Heart left ventricle (tissue), 16 donors: ENCODE data around the gene SWAP70. TPM values are rescaled to one million over a fixed set of nuclear protein-coding genes. Genes with fewer than 3 reads are reported as not detected.

Source experiments
- ATAC-seq, 4 donors: fragments of 200-7000 bp; cut with Tn5 transposase; one replicate each; pipeline ENCODE4 v1.9.1; 2020 to 2022; ENCODE audit warnings: moderate library complexity in 4 of 4, mild to moderate bottlenecking in 3 of 4, moderate number of reproducible peaks in 1 of 4
- DNase-seq, 5 donors: peaks; one replicate each; pipeline ENCODE4 v3.0.0-alpha.2; 2020
- H3K27ac ChIP-seq, 12 donors: fragments of 200-600 bp; sonication (generic) in 4 of 12; one replicate each; pipeline versions ENCODE4 v1.5.0 to v1.8.0; 2016 to 2022; ENCODE audit warnings: mild to moderate bottlenecking in 2 of 12
- H3K27me3 ChIP-seq, 9 donors: fragments of 200-600 bp; sonication (generic) in 2 of 9; one replicate each; pipeline versions ENCODE4 v1.5.1 to v1.8.0; 2016 to 2022; ENCODE audit warnings: mild to moderate bottlenecking in 3 of 9
- H3K36me3 ChIP-seq, 9 donors: fragments of 200-600 bp; sonication (generic) in 2 of 9; one replicate each; pipeline versions ENCODE4 v1.5.0 to v1.8.0; 2018 to 2022; ENCODE audit warnings: mild to moderate bottlenecking in 2 of 9
- H3K4me1 ChIP-seq, 12 donors: fragments of 200-600 bp; sonication (generic) in 4 of 12; one replicate each; pipeline versions ENCODE4 v1.5.0 to v1.8.0; 2016 to 2022; ENCODE audit warnings: mild to moderate bottlenecking in 3 of 12
- H3K4me3 ChIP-seq, 12 donors: fragments of 200-600 bp; sonication (generic) in 4 of 12; one replicate each; pipeline versions ENCODE4 v1.5.0 to v1.8.0; 2017 to 2022; ENCODE audit warnings: mild to moderate bottlenecking in 9 of 12, moderate library complexity in 4 of 12
- H3K9me3 ChIP-seq, 12 donors: fragments of 200-600 bp; sonication (generic) in 4 of 12; one replicate each; pipeline versions ENCODE4 v1.5.0 to v1.8.0; 2016 to 2022; ENCODE audit warnings: mild to moderate bottlenecking in 1 of 12
- POLR2A ChIP-seq, 2 donors: fragments of 450-650 bp; IDR thresholded peaks; one replicate each; pipeline ENCODE4 v1.6.1; 2017; ENCODE audit warnings: antibody characterized with exemption in 2 of 2, mild to moderate bottlenecking in 2 of 2, moderate library complexity in 2 of 2
- WGBS, 4 donors: extraction: QIAGEN DNeasy Blood & Tissue Kit in 2 of 4; methylation state at CpG; one replicate each; pipeline versions ENCODE4 v1.1.5 to v1.1.7; 2013 to 2018; 5-methylcytosine and 5-hydroxymethylcytosine counted together
- intact Hi-C, 10 donors: fragments of 100-400 bp; cut with DNase I; formaldehyde crosslinking; loops; one replicate each; pipeline versions ENCODE4 v1.11.1 to v1.14.2; 2022
- polyA plus RNA-seq, 2 donors: library from polyadenylated mRNA; stranded (reverse); fragments of 200-250 nt; gene quantifications; one replicate each; pipeline ENCODE4 v1.2.3, GENCODE V29; 2013
- total RNA-seq, 9 donors: library from RNA; depleted of rRNA in 2 of 9; stranded (reverse); fragments of >200 nt in 2 of 9; fragmentation: NEBNext Ultra II Directional in 3 of 9; extraction: Animal tissue kit (Norgen Biotek cat#: 25700) in 3 of 9; gene quantifications; one replicate each; pipeline versions ENCODE4 v1.1.0 to v1.2.4, GENCODE V29; 2016 to 2023
- TF ChIP-seq, protein P1 (sequence below), 12 donors: fragments of 200-600 bp; sonication (generic) in 4 of 12; IDR thresholded peaks; one replicate each; pipeline versions ENCODE4 v1.5.0 to v1.8.0; 2018 to 2022; ENCODE audit warnings: antibody characterized with exemption in 12 of 12, mild to moderate bottlenecking in 5 of 12
- donor health status: ischemic (EF 13 %, LVEDD 7.1; RV severe dilation, severe dysfunction).
- donor health status: healthy with polysubstance abuse.
- donor health status: DM: no; HTN: yes; CAD: no.
- donor health status: DM: no; HTN: no; CAD: no.
- donor health status: ischemic (EF 25% LVEDD 6.9; RV normal size, moderate dysfunction).
- donor health status: ischemic (EF 25% LVEDD 5.7; RV mildly dilated, moderate dysfunction).
- donor health status: healthy.
- donor health status: DM: yes; HTN: yes; CAD: no.
- donor health status: ischemic (EF 35%, LVEDD 5.7; RV mildly dilated, moderate dysfunction).
- donor health status: nonischemic (EF 11% LVEDD 7.7; RV severe dilation, severe dysfunction).
- donor health status: DM: yes; HTN: yes; CAD: no.
- donor health status: PGD.
- donor health status: ischemic (EF 29% LVEDD 5.4; RV normal size, mild dysfunction).
- donor health status: nonischemic (EF 23%, LVEDD 6.1; RV moderate dilation, normal function).

Gene SWAP70
- total and polyA plus RNA-seq, 11 donors, result 6.0 to 38.5 (median 21.8) TPM

- intact Hi-C loops, result no loop called here
- Histone ChIP-seq H3K4me1 (peaks cover 0 to 78% (median 37%) of the 10 kb centered on the region in 12 donors), H3K9me3 (no peaks in the 10 kb centered on the region), H3K27ac (no peak overlapping the region), H3K4me3 (no peak overlapping the region), H3K27me3 (no peaks in the 10 kb centered on the region), H3K36me3 (peaks cover 0 to 19% (median 7%) of the 10 kb centered on the region in 9 donors)
- no peak for ATAC-seq
- 59 to 100% (median 81%) methylated on average over 5 of the region's 5 CpGs for WGBS, 4 donors
- TF ChIP-seq POLR2A (IDR thresholded peaks at IDR 0.05), result no peak
- TF ChIP-seq, protein P1, sequence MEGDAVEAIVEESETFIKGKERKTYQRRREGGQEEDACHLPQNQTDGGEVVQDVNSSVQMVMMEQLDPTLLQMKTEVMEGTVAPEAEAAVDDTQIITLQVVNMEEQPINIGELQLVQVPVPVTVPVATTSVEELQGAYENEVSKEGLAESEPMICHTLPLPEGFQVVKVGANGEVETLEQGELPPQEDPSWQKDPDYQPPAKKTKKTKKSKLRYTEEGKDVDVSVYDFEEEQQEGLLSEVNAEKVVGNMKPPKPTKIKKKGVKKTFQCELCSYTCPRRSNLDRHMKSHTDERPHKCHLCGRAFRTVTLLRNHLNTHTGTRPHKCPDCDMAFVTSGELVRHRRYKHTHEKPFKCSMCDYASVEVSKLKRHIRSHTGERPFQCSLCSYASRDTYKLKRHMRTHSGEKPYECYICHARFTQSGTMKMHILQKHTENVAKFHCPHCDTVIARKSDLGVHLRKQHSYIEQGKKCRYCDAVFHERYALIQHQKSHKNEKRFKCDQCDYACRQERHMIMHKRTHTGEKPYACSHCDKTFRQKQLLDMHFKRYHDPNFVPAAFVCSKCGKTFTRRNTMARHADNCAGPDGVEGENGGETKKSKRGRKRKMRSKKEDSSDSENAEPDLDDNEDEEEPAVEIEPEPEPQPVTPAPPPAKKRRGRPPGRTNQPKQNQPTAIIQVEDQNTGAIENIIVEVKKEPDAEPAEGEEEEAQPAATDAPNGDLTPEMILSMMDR (IDR thresholded peaks at IDR 0.05), result no peak
- DNase-seq, result no peak
These were observed 50.5 kb downstream of the SWAP70 start for GRCh38 chr11:9714272-9714940.

GRCh38 chr11:9716275-9717039 is 52.6 kb downstream of the SWAP70 start:
- 32 to 56% (median 46%) methylated on average over 4 of the region's 4 CpGs for WGBS, 4 donors
- intact Hi-C loops, result loop anchor here in 1 of 10 donors (5.0 kb wide), 1 partner anchor 49 kb away; no protein-coding TSS in a partner anchor
- Histone ChIP-seq H3K4me3 (no peak overlapping the region), H3K27me3 (no peaks in the 10 kb centered on the region), H3K36me3 (peaks cover 0 to 19% (median 7%) of the 10 kb centered on the region in 9 donors), H3K4me1 (peaks cover 0 to 75% (median 49%) of the 10 kb centered on the region in 12 donors), H3K27ac (peak overlapping the region in 11 of 12 donors; percentile 19 to 82 (median 63)), H3K9me3 (no peaks in the 10 kb centered on the region)
- DNase-seq, result peak in 3 of 5 donors; percentile 51 to 64 (median 55)
- peak; percentile 71 to 90 (median 86) for ATAC-seq
- TF ChIP-seq POLR2A (IDR thresholded peaks at IDR 0.05), result no peak
- TF ChIP-seq, protein P1 (IDR thresholded peaks at IDR 0.05), result no peak

DNA sequence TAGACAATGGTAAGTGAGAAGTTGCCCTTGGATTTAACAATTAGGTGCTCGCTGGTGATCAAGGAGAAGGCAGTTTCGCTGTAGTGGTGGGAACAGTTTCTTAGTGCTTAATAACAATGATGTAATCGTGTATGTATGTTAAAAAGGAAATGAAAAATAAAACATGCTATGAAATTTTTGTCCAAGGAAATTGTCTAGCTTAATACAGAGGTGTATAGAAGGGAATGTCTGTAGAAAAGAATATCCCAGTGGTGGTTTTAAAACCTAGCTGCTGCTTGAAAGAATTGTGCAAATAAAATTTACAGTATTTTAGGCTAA is 53.1 kb downstream of the SWAP70 start:
- H3K27me3 ChIP-seq, result no peaks in the 10 kb centered on the region
- TF ChIP-seq, protein P1 (IDR thresholded peaks at IDR 0.05), result no peak
- TF ChIP-seq POLR2A (IDR thresholded peaks at IDR 0.05), result no peak
- ATAC-seq (no peak), DNase-seq (no peak)
- H3K9me3 ChIP-seq, result no peaks in the 10 kb centered on the region
- peak overlapping the region in 11 of 12 donors; percentile 19 to 82 (median 63) for H3K27ac ChIP-seq
- peaks cover 0 to 71% (median 44%) of the 10 kb centered on the region in 12 donors for H3K4me1 ChIP-seq
- intact Hi-C loops, result loop anchor here in 1 of 10 donors (5.0 kb wide), 1 partner anchor 50 kb away; no protein-coding TSS in a partner anchor
- WGBS, 4 donors, result 45 to 55% (median 52%) methylated on average over 3 of the region's 3 CpGs
- H3K36me3 ChIP-seq, result peaks cover 0 to 19% (median 7%) of the 10 kb centered on the region in 9 donors
- no peak overlapping the region for H3K4me3 ChIP-seq

- Histone ChIP-seq H3K4me1 (peaks cover 0 to 64% (median 43%) of the 10 kb centered on the region in 12 donors), H3K9me3 (no peaks in the 10 kb centered on the region), H3K4me3 (no peak overlapping the region), H3K27ac (peak overlapping the region in 11 of 12 donors; percentile 19 to 82 (median 63)), H3K27me3 (no peaks in the 10 kb centered on the region), H3K36me3 (peaks cover 0 to 19% (median 7%) of the 10 kb centered on the region in 9 donors)
- DNase-seq, result no peak
- TF ChIP-seq, protein P1 (IDR thresholded peaks at IDR 0.05), result no peak
- TF ChIP-seq POLR2A (IDR thresholded peaks at IDR 0.05), result no peak
- WGBS, 4 donors, result 90 to 97% (median 92%) methylated on average over 2 of the region's 2 CpGs
- ATAC-seq, result no peak
- intact Hi-C loops, result loop anchor here in 1 of 10 donors (5.0 kb wide), 1 partner anchor 50 kb away; no protein-coding TSS in a partner anchor
These were observed 53.8 kb downstream of the SWAP70 start for GRCh38 chr11:9717719-9718118.
